Lower lobe of right lung (tissue), 2 donors: Measurements from ENCODE around the gene GALR3. TPM values are rescaled to one million over a fixed set of nuclear protein-coding genes. Genes with fewer than 3 reads are reported as not detected.

Experiments used
- ATAC-seq, 2 donors: fragments of 200-7000 bp; cut with Tn5 transposase; one replicate each; pipeline ENCODE4 v1.9.1; 2020 to 2022; ENCODE audit warnings: mild to moderate bottlenecking in 2 of 2, moderate library complexity in 2 of 2
- DNase-seq: peaks from one replicate; pipeline ENCODE4 v3.0.0-alpha.2; 2020
- H3K27ac ChIP-seq: fragments of 200-600 bp; one replicate; pipeline ENCODE4 v1.8.0; 2022
- H3K27me3 ChIP-seq: fragments of 200-600 bp; one replicate; pipeline ENCODE4 v1.8.0; 2022; ENCODE audit warnings: low read depth
- H3K36me3 ChIP-seq: fragments of 200-600 bp; one replicate; pipeline ENCODE4 v1.8.0; 2022; ENCODE audit warnings: mild to moderate bottlenecking
- H3K4me1 ChIP-seq: fragments of 200-600 bp; one replicate; pipeline ENCODE4 v1.8.0; 2022
- H3K4me3 ChIP-seq: fragments of 200-600 bp; one replicate; pipeline ENCODE4 v1.8.0; 2022; ENCODE audit warnings: mild to moderate bottlenecking
- H3K9me3 ChIP-seq: fragments of 200-600 bp; one replicate; pipeline ENCODE4 v1.8.0; 2022
- intact Hi-C: fragments of 100-400 bp; cut with DNase I; formaldehyde crosslinking; loops from one replicate; pipeline ENCODE4 v1.11.0; 2022
- microRNA-seq: library from miRNA; unstranded; fragments of <30 nt; microRNA quantifications from one replicate; pipeline ENCODE4 v1.2.0, GENCODE V29; 2020; ENCODE audit warnings: borderline number of aligned reads
- total RNA-seq: library from RNA; stranded (reverse); fragmentation: NEBNext Ultra II Directional; extraction: Animal tissue kit (Norgen Biotek cat#: 25700); gene quantifications from one replicate; pipeline ENCODE4 v1.2.1, GENCODE V29; 2021
- TF ChIP-seq, protein P1 (sequence below): fragments of 200-600 bp; IDR thresholded peaks from one replicate; pipeline ENCODE4 v1.8.0; 2022; ENCODE audit warnings: antibody characterized with exemption, mild to moderate bottlenecking
- donor health status: DM: no; HTN: yes; CAD: no; lungs with severe emphysema.

Gene GALR3
- total RNA-seq, 1 donor from 2014 or later: not detected

GRCh38 chr22:37862570-37863325 is 39.6 kb downstream of the GALR3 start:
- ATAC-seq (no peak), DNase-seq (no peak)
- Histone ChIP-seq H3K4me3 (no peak overlapping the region), H3K9me3 (no peaks in the 10 kb centered on the region), H3K36me3 (peaks cover 99% of the 10 kb centered on the region), H3K27ac (no peak overlapping the region), H3K4me1 (peaks cover 23% of the 10 kb centered on the region), H3K27me3 (no peaks in the 10 kb centered on the region)
- intact Hi-C loops: loop anchor here (10.0 kb wide), 1 partner anchor 48 kb away; no protein-coding TSS in a partner anchor
- TF ChIP-seq, protein P1, sequence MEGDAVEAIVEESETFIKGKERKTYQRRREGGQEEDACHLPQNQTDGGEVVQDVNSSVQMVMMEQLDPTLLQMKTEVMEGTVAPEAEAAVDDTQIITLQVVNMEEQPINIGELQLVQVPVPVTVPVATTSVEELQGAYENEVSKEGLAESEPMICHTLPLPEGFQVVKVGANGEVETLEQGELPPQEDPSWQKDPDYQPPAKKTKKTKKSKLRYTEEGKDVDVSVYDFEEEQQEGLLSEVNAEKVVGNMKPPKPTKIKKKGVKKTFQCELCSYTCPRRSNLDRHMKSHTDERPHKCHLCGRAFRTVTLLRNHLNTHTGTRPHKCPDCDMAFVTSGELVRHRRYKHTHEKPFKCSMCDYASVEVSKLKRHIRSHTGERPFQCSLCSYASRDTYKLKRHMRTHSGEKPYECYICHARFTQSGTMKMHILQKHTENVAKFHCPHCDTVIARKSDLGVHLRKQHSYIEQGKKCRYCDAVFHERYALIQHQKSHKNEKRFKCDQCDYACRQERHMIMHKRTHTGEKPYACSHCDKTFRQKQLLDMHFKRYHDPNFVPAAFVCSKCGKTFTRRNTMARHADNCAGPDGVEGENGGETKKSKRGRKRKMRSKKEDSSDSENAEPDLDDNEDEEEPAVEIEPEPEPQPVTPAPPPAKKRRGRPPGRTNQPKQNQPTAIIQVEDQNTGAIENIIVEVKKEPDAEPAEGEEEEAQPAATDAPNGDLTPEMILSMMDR: no peak

DNA sequence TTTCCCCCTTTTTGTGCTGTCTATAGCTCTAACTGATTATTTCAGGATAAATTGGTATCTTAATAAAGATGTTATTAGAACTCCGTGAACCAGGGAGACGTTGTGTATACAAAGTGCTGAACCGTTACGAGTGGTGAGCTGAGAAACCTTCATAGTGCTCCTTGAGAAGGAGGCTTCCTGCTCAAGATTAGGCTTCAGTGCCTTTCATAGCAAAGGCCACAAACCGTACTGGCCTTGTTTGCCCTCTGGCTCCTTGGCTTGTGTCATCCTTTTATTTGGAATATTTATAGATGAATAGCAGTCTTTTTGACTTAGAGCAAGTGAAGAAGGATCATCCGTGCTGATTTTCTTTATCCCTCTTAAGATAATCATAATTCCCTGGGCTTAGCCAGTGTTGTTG is 42.3 kb downstream of the GALR3 start:
- TF ChIP-seq, protein P1: no peak
- peaks cover 98% of the 10 kb centered on the region for H3K36me3 ChIP-seq
- no peaks in the 10 kb centered on the region for H3K27me3 ChIP-seq
- H3K4me1 ChIP-seq: peaks cover 13% of the 10 kb centered on the region
- H3K27ac ChIP-seq: no peak overlapping the region
- intact Hi-C loops: loop anchor here (10.0 kb wide), 1 partner anchor 51 kb away; no protein-coding TSS in a partner anchor
- no peaks in the 10 kb centered on the region for H3K9me3 ChIP-seq
- ATAC-seq (no peak), DNase-seq (no peak)
- H3K4me3 ChIP-seq: no peak overlapping the region

DNA sequence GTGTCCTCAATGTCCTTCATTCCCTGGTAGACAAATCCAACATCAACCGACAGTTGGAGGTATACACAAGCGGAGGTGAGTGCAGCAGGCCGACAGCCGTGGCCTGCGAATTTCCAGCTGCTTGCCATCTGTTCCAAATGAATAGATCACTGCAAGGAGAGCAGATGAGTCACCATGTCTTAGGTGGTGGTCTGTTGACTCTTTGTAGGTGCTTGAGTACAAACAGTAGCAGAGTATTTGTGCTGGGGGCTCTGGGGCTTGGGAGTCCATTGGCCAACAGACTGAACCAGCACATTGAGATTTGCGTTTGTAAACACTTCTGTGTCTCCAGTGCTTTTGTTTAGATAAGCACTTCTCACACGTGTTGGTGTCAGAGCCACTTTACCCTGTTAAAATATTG is 47.1 kb downstream of the GALR3 start:
- intact Hi-C loops: no loop called here
- peaks cover 98% of the 10 kb centered on the region for H3K36me3 ChIP-seq

More for the DNA sequence above, 47.1 kb downstream of the GALR3 start:
- no peaks in the 10 kb centered on the region for H3K27me3 ChIP-seq
- DNase-seq (no peak), ATAC-seq (no peak)
- no peaks in the 10 kb centered on the region for H3K4me1 ChIP-seq
- TF ChIP-seq, protein P1: no peak
- no peak overlapping the region for H3K4me3 ChIP-seq
- no peak overlapping the region for H3K27ac ChIP-seq
- no peaks in the 10 kb centered on the region for H3K9me3 ChIP-seq

Small RNAs within 50 kb of the gene (microRNA-seq; reads per million reads assigned to microRNA genes)
- gene MIR659: not detected

Other genes starting within 250 kb of the GALR3 start
- 1.9 TPM for gene LGALS2, start 243.3 kb upstream of the GALR3 start, total RNA-seq
- gene GGA1, start 214.5 kb upstream of the GALR3 start, total RNA-seq: 64.8 TPM
- 34.8 TPM for gene SH3BP1, start 183.7 kb upstream of the GALR3 start, total RNA-seq
- gene PDXP, start 164.7 kb upstream of the GALR3 start, total RNA-seq: 3.9 TPM
- 425 TPM for gene LGALS1, start 147.7 kb upstream of the GALR3 start, total RNA-seq
- gene NOL12, start 137.0 kb upstream of the GALR3 start, total RNA-seq: 23.0 TPM
- 78.8 TPM for gene TRIOBP, start 126.3 kb upstream of the GALR3 start, total RNA-seq
- gene GCAT, start 15.4 kb upstream of the GALR3 start, total RNA-seq: 7.1 TPM
- 18.3 TPM for gene ANKRD54, start 21.0 kb downstream of the GALR3 start, total RNA-seq
- gene EIF3L, start 26.0 kb downstream of the GALR3 start, total RNA-seq: 385 TPM
- 32.2 TPM for gene MICALL1, start 82.9 kb downstream of the GALR3 start, total RNA-seq
- gene C22orf23, start 130.2 kb downstream of the GALR3 start, total RNA-seq: 1.2 TPM
- gene POLR2F, start 130.3 kb downstream of the GALR3 start, total RNA-seq: 60.3 TPM
- not detected for gene SOX10, start 161.2 kb downstream of the GALR3 start, total RNA-seq
- 35.4 TPM for gene PICK1, start 234.0 kb downstream of the GALR3 start, total RNA-seq